ENCODE data around the gene EVX1. TPM values are rescaled to one million over a fixed set of nuclear protein-coding genes. Genes with fewer than 3 reads are reported as not detected.

The EVX1 gene
- total RNA-seq, 4 donors from 2014 or later, result not detected

DNA sequence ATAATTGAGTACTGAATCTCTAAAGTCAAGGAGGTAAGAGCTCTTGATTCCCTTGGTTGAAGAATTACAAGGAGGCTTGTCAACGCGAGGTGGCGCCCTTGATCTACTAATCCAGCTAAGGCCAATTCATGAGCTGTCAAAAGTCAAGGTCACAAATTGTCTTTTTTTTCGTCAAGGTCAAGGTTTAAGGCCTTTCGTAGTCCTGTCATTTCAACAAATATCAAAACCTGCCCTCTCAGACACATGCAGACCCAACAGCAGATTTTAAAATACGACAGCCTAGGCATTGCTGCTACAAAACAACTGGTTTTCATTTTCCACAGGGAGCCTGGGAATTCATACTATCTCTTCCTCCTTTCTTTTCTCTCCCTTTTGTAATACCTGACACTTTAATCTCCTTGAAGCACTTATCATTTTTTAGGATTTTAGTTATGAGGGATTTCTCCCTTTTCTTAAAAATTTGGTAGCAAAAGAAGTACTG, 46.3 kb upstream of the EVX1 start:
- H3K9me3 ChIP-seq, result no peaks in the 10 kb centered on the region
- no peaks in the 10 kb centered on the region for H3K36me3 ChIP-seq
- intact Hi-C loops (cut with DNase I), result loop anchor here (10.0 kb wide), 1 partner anchor 818 kb away; no protein-coding TSS in a partner anchor
- DNase-seq, result no peak
- TF ChIP-seq POLR2A (IDR thresholded peaks at IDR 0.05), result no peak
- TF ChIP-seq, protein P1, sequence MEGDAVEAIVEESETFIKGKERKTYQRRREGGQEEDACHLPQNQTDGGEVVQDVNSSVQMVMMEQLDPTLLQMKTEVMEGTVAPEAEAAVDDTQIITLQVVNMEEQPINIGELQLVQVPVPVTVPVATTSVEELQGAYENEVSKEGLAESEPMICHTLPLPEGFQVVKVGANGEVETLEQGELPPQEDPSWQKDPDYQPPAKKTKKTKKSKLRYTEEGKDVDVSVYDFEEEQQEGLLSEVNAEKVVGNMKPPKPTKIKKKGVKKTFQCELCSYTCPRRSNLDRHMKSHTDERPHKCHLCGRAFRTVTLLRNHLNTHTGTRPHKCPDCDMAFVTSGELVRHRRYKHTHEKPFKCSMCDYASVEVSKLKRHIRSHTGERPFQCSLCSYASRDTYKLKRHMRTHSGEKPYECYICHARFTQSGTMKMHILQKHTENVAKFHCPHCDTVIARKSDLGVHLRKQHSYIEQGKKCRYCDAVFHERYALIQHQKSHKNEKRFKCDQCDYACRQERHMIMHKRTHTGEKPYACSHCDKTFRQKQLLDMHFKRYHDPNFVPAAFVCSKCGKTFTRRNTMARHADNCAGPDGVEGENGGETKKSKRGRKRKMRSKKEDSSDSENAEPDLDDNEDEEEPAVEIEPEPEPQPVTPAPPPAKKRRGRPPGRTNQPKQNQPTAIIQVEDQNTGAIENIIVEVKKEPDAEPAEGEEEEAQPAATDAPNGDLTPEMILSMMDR (IDR thresholded peaks at IDR 0.05), result peak; percentile 51 to 80 (median 70)
- 1 to 2% methylated on average over 6 of the region's 6 CpGs for WGBS, 2 donors
- no peak overlapping the region for H3K4me3 ChIP-seq
- H3K27me3 ChIP-seq, result peaks cover 41 to 100% (median 70%) of the 10 kb centered on the region in 4 donors
- no peak overlapping the region for H3K27ac ChIP-seq
- H3K4me1 ChIP-seq, result peaks cover 30 to 58% (median 44%) of the 10 kb centered on the region in 3 donors

GRCh38 chr7:27197137-27198042, 45.2 kb upstream of the EVX1 start:
- TF ChIP-seq, protein P1 (IDR thresholded peaks at IDR 0.05), result no peak
- TF ChIP-seq POLR2A (IDR thresholded peaks at IDR 0.05), result no peak
- Histone ChIP-seq H3K36me3 (no peaks in the 10 kb centered on the region), H3K9me3 (no peaks in the 10 kb centered on the region), H3K27ac (no peak overlapping the region), H3K27me3 (peaks cover 42 to 100% (median 70%) of the 10 kb centered on the region in 4 donors), H3K4me3 (no peak overlapping the region), H3K4me1 (peaks cover 27 to 62% (median 43%) of the 10 kb centered on the region in 3 donors)
- whole genome bisulfite sequencing, 2 donors, result 32 to 40% methylated on average over 18 of the region's 18 CpGs
- intact Hi-C loops (cut with DNase I), result loop anchor here (10.0 kb wide), 1 partner anchor 817 kb away; no protein-coding TSS in a partner anchor
- DNase-seq, result no peak

DNA sequence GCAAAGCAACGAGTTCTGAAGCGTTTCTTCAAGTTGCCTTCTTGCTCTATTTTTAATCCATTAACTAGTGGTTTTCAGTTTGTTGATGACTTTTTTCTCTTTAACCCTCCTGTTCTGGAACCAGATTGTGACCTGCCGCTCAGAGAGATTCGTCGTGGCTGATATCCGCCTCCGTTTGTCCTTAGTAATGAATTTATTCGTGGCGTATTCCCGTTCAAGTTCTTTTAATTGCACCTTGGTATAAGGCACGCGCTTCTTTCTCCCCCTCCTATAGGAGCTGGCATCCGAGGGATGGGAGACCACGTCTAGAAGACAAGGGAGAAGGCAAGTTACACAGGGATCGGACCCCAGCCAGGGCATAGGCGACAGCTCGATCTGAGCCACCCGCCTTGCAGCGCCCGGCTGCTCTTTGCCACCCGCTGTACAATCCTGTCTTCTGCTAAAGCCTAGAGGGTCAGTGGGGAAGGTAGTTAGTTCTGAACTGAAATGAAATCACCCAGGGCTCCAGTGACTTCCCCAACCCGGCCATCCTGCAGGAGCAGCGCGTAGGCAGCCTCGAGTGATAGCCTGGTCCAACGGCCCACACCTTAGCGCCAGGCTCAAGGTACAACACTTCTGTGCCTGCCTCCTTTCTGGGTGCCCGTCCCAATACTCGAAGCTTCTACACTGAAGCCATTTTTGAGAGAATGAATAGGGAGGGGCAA, 44.3 kb upstream of the EVX1 start:
- Histone ChIP-seq H3K4me3 (no peak overlapping the region), H3K36me3 (no peaks in the 10 kb centered on the region), H3K27me3 (peaks cover 42 to 100% (median 72%) of the 10 kb centered on the region in 4 donors), H3K27ac (no peak overlapping the region), H3K9me3 (no peaks in the 10 kb centered on the region), H3K4me1 (peaks cover 21 to 54% (median 35%) of the 10 kb centered on the region in 3 donors)
- DNase-seq, result no peak
- intact Hi-C loops (cut with DNase I), result loop anchor here (10.0 kb wide), 1 partner anchor 817 kb away; no protein-coding TSS in a partner anchor
- 20% methylated on average over 14 to 25 of the region's 29 CpGs for WGBS, 2 donors
- no peak for TF ChIP-seq POLR2A (IDR thresholded peaks at IDR 0.05)
- TF ChIP-seq, protein P1 (IDR thresholded peaks at IDR 0.05), result no peak

GRCh38 chr7:27198871-27199801, 43.5 kb upstream of the EVX1 start:
- peaks cover 48 to 100% (median 71%) of the 10 kb centered on the region in 4 donors for H3K27me3 ChIP-seq
- DNase-seq, result no peak

More at GRCh38 chr7:27198871-27199801, 43.5 kb upstream of the EVX1 start:
- WGBS, 2 donors, result 4 to 19% methylated on average over 2 to 14 of the region's 93 CpGs
- no peak overlapping the region for H3K27ac ChIP-seq
- H3K9me3 ChIP-seq, result no peaks in the 10 kb centered on the region
- TF ChIP-seq, protein P1 (IDR thresholded peaks at IDR 0.05), result no peak
- no peak for TF ChIP-seq POLR2A (IDR thresholded peaks at IDR 0.05)
- H3K4me1 ChIP-seq, result peaks cover 20 to 49% (median 34%) of the 10 kb centered on the region in 3 donors
- no peaks in the 10 kb centered on the region for H3K36me3 ChIP-seq
- intact Hi-C loops (cut with DNase I), result loop anchor here (10.0 kb wide), 1 partner anchor 816 kb away; no protein-coding TSS in a partner anchor
- peak overlapping the region in 2 of 4 donors; percentile 44 to 62 for H3K4me3 ChIP-seq
